Hepatocyte (in vitro differentiated cells): ENCODE data around the gene TTLL12. TPM values are rescaled to one million over a fixed set of nuclear protein-coding genes. Genes with fewer than 3 reads are reported as not detected.

Experiments
- DNase-seq: peaks from one replicate; pipeline ENCODE4 v3.0.0-alpha.2; 2016; ENCODE audit warnings: low spot score
- H2AFZ ChIP-seq: fragments of 200-600 bp; sonication (generic); 2 replicates; pipeline ENCODE4 v1.6.0; 2016; ENCODE audit warnings: antibody characterized with exemption, mild to moderate bottlenecking
- H3K27ac ChIP-seq: fragments of 200-600 bp; sonication (generic); 2 replicates; pipeline ENCODE4 v1.5.1; 2016; ENCODE audit warnings: mild to moderate bottlenecking
- H3K27me3 ChIP-seq: fragments of 200-600 bp; sonication (generic); 2 replicates; pipeline ENCODE4 v1.6.1; 2016
- H3K36me3 ChIP-seq: fragments of 200-600 bp; sonication (generic); replicated peaks from 2 replicates; pipeline ENCODE4 v1.5.1; 2016; ENCODE audit warnings: low read depth; ENCODE audit not compliant: insufficient read depth
- H3K4me1 ChIP-seq: fragments of 200-600 bp; sonication (generic); 2 replicates; pipeline ENCODE4 v1.5.1; 2016; ENCODE audit warnings: mild to moderate bottlenecking, moderate library complexity; ENCODE audit not compliant: insufficient read depth
- H3K4me2 ChIP-seq: fragments of 200-600 bp; sonication (generic); 2 replicates; pipeline ENCODE4 v1.6.0; 2016
- H3K4me3 ChIP-seq: fragments of 200-600 bp; sonication (generic); 2 replicates; pipeline ENCODE4 v1.5.1; 2016; ENCODE audit warnings: mild to moderate bottlenecking
- H3K79me2 ChIP-seq: fragments of 200-600 bp; sonication (generic); 2 replicates; pipeline ENCODE4 v1.6.0; 2017; ENCODE audit warnings: mild to moderate bottlenecking
- H3K9me2 ChIP-seq: fragments of 200-600 bp; sonication (generic); replicated peaks from 2 replicates; pipeline ENCODE4 v1.6.0; 2017; ENCODE audit warnings: mild to moderate bottlenecking; ENCODE audit not compliant: insufficient read depth
- H3K9me3 ChIP-seq: fragments of 200-600 bp; sonication (generic); 2 replicates; pipeline ENCODE4 v1.5.1; 2016; ENCODE audit warnings: low read depth, mild to moderate bottlenecking
- H4K20me1 ChIP-seq: fragments of 200-600 bp; sonication (generic); 2 replicates; pipeline ENCODE4 v1.6.0; 2016; ENCODE audit warnings: mild to moderate bottlenecking; ENCODE audit not compliant: insufficient read depth, poor library complexity, severe bottlenecking
- CTCF ChIP-seq: fragments of 200-600 bp; sonication (generic); IDR thresholded peaks from 2 replicates; pipeline ENCODE4 v1.5.1; 2016; ENCODE audit warnings: antibody characterized with exemption, mild to moderate bottlenecking; ENCODE audit not compliant: poor library complexity
- EZH2 ChIP-seq: fragments of 200-600 bp; sonication (generic); IDR thresholded peaks from 2 replicates; pipeline ENCODE4 v1.6.1; 2016; ENCODE audit warnings: antibody characterized with exemption, mild to moderate bottlenecking, borderline replicate concordance
- EZH2phosphoT487 ChIP-seq: fragments of 200-600 bp; sonication (generic); IDR thresholded peaks from one replicate; pipeline ENCODE4 v1.6.1; 2018; ENCODE audit warnings: antibody characterized with exemption, mild to moderate bottlenecking, low read depth, moderate library complexity; ENCODE audit not compliant: unreplicated experiment, severe bottlenecking
- WGBS: methylation state at CpG from one replicate; pipeline ENCODE4 v1.1.6; 2016; ENCODE audit warnings: low lambda C conversion rate; ENCODE audit errors: missing lambda C conversion rate; 5-methylcytosine and 5-hydroxymethylcytosine counted together
- polyA plus RNA-seq: library from polyadenylated mRNA; unstranded; fragments of >200 nt; fragmentation: Nextera tagmentation; extraction: Ambion mirVana; gene quantifications from 2 replicates; pipeline ENCODE4 v1.2.1, GENCODE V29; 2016
- total RNA-seq: library from RNA; depleted of rRNA; stranded (reverse); fragments of >200 nt; gene quantifications from 2 replicates; pipeline ENCODE4 v1.2.3, GENCODE V29; 2014

Gene TTLL12
- total and polyA plus RNA-seq, 2 experiments from 2014 or later: 40.9 to 50.3 TPM

DNA sequence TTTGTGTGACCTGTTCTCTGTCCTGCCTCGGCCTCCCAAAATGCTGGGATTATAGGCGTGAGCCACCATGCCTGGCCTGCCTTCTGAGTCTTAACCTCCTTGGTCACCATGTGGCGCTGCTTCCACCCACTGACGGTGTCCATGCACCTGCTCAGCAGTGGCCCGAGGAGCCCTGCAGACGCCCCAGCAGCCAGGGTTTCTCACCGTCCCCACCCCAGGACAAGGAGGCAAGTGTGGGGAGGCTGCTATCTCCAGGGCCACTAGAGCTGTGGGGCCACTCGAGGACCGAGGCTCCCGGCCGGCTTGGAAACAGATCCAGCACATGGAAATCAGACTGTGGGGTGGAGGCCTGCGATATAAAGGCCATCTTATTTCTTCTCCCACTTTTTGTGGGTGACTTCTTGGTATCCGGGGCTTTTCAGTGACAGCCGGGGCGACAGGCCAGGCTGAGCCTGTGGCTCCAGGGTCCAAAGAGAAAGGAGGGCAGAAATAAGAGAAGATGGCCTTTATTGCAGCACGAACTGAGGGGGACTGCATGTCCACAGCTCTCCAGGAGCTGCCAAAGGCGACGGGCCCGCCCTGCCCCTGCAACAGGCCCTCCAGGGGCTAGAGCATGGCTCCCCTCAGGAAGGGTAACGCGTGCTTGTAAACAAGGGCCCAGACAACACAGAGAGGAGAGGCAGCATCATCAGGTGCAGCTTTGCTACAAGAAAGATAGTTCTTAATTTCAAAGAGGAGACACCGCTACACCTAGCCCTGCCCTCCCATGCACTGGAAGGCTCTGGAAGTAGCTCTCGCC, 20.6 kb downstream of the TTLL12 start:
- Histone ChIP-seq H3K9me3 (no peaks in the 10 kb centered on the region), H3K79me2 (no peaks in the 10 kb centered on the region), H3K4me3 (no peak overlapping the region), H4K20me1 (no peaks in the 10 kb centered on the region), H3K4me1 (no peaks in the 10 kb centered on the region), H3K36me3 (no peaks in the 10 kb centered on the region), H3K9me2 (no peaks in the 10 kb centered on the region), H2AFZ (no peak overlapping the region), H3K4me2 (no peak overlapping the region), H3K27me3 (no peaks in the 10 kb centered on the region), H3K27ac (no peak overlapping the region)
- TF ChIP-seq EZH2phosphoT487 (no peak), EZH2 (no peak), CTCF (no peak)
- WGBS: 84% methylated on average over 23 of the region's 23 CpGs
- DNase-seq: no peak

- DNase-seq: no peak
- H3K27ac ChIP-seq: no peak overlapping the region
- no peaks in the 10 kb centered on the region for H3K27me3 ChIP-seq
- no peak for TF ChIP-seq CTCF
- TF ChIP-seq EZH2phosphoT487: no peak
- TF ChIP-seq EZH2: no peak
- H3K79me2 ChIP-seq: no peaks in the 10 kb centered on the region
- no peaks in the 10 kb centered on the region for H3K9me2 ChIP-seq
- no peaks in the 10 kb centered on the region for H3K36me3 ChIP-seq
- H3K4me3 ChIP-seq: no peak overlapping the region
- WGBS: 53% methylated on average over 16 of the region's 16 CpGs
- H3K4me1 ChIP-seq: no peaks in the 10 kb centered on the region
- no peak overlapping the region for H3K4me2 ChIP-seq
- H2AFZ ChIP-seq: no peak overlapping the region
- H4K20me1 ChIP-seq: no peaks in the 10 kb centered on the region
- H3K9me3 ChIP-seq: no peaks in the 10 kb centered on the region
Measured at GRCh38 chr22:43164636-43165035, 22.3 kb downstream of the TTLL12 start.

DNA sequence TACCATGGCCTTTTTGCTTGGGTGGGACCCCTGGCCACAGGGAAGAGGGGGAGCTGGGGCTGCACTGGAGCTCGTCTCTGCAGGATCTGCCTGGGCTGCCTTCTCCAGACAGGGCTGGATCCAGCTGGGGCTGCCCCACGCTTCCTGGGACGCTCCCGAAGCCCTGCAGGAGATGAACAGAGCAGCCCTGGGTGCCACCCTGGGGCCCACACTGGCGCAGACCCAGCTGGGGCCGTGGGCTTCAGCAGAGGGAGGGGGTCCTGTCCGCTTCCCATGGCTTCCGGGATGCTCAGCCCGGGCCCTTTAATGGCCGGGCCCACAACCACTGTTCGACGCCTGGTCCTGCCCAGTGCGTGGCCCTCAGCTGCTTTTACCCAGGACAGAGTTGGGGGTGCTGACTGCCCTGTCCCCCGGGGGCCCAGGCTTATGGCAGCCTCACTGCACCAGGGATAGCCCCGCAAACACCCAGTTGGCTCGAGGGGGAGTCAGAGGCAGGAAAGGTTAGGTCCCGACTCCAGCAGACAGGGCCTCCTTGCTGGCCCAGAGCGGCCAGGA, 23.6 kb downstream of the TTLL12 start:
- no peaks in the 10 kb centered on the region for H3K79me2 ChIP-seq
- no peaks in the 10 kb centered on the region for H3K9me2 ChIP-seq
- no peak overlapping the region for H3K4me3 ChIP-seq
- H3K4me1 ChIP-seq: no peaks in the 10 kb centered on the region
- H4K20me1 ChIP-seq: no peaks in the 10 kb centered on the region
- H3K27me3 ChIP-seq: no peaks in the 10 kb centered on the region
- 91% methylated on average over 17 of the region's 18 CpGs for WGBS
- no peaks in the 10 kb centered on the region for H3K36me3 ChIP-seq
- H2AFZ ChIP-seq: no peak overlapping the region
- no peak for DNase-seq
- TF ChIP-seq CTCF: no peak
- TF ChIP-seq EZH2: no peak
- TF ChIP-seq EZH2phosphoT487: no peak
- no peak overlapping the region for H3K27ac ChIP-seq
- H3K4me2 ChIP-seq: no peak overlapping the region
- no peaks in the 10 kb centered on the region for H3K9me3 ChIP-seq
